ENCODE data around the gene ZBTB4.

The ZBTB4 gene

GRCh38 chr17:7441266-7441665 lies 38.2 kb downstream of the ZBTB4 start:
- DNase-seq (ENCODE audit: low read depth), result no peak

GRCh38 chr17:7440834-7441195 lies 38.6 kb downstream of the ZBTB4 start:
- no peak for DNase-seq (ENCODE audit: low read depth)

GRCh38 chr17:7440113-7440833 lies 39.2 kb downstream of the ZBTB4 start:
- DNase-seq (ENCODE audit: low read depth), result no peak

GRCh38 chr17:7439462-7440112 lies 39.8 kb downstream of the ZBTB4 start, which contains the start of gene FGF11:
Gene FGF11, plus strand, starts transcription at chr17:7439512. Its CDS starts 109 bp downstream, at chr17:7439621.
- DNase-seq (ENCODE audit: low read depth), result no peak

- DNase-seq (ENCODE audit: low read depth), result no peak
Measured at GRCh38 chr17:7438656-7439460, 40.6 kb downstream of the ZBTB4 start.

GRCh38 chr17:7437950-7438614 lies 41.3 kb downstream of the ZBTB4 start:
- DNase-seq (ENCODE audit: low read depth), result no peak

GRCh38 chr17:7437369-7437863 lies 42.0 kb downstream of the ZBTB4 start:
- DNase-seq (ENCODE audit: low read depth), result no peak

GRCh38 chr17:7436556-7437368 lies 42.7 kb downstream of the ZBTB4 start:
- DNase-seq (ENCODE audit: low read depth), result no peak

GRCh38 chr17:7435676-7436555 lies 43.5 kb downstream of the ZBTB4 start:
- no peak for DNase-seq (ENCODE audit: low read depth)

- DNase-seq (ENCODE audit: low read depth), result no peak
Measured at GRCh38 chr17:7432296-7432695, 47.1 kb downstream of the ZBTB4 start.

GRCh38 chr17:7431231-7431630 lies 48.2 kb downstream of the ZBTB4 start:
- no peak for DNase-seq (ENCODE audit: low read depth)

GRCh38 chr17:7429722-7430121 lies 49.7 kb downstream of the ZBTB4 start:
- DNase-seq (ENCODE audit: low read depth), result no peak

- DNase-seq (ENCODE audit: low read depth), result no peak
Measured at GRCh38 chr17:7428557-7428956, 50.9 kb downstream of the ZBTB4 start, which contains the start of gene SPEM3. Gene SPEM3, plus strand, starts transcription at chr17:7428857. Its CDS starts 46 bp downstream, at chr17:7428903.

GRCh38 chr17:7427549-7427948 lies 51.9 kb downstream of the ZBTB4 start:
- DNase-seq (ENCODE audit: low read depth), result no peak

- DNase-seq (ENCODE audit: low read depth), result no peak
Measured at GRCh38 chr17:7426896-7427489, 52.4 kb downstream of the ZBTB4 start.

- no peak for DNase-seq (ENCODE audit: low read depth)
Measured at GRCh38 chr17:7426203-7426863, 53.1 kb downstream of the ZBTB4 start.

GRCh38 chr17:7425756-7426155 lies 53.7 kb downstream of the ZBTB4 start:
- DNase-seq (ENCODE audit: low read depth), result no peak

- DNase-seq (ENCODE audit: low read depth), result no peak
Measured at GRCh38 chr17:7425316-7425715, 54.1 kb downstream of the ZBTB4 start, which contains the start of gene SPEM2. Gene SPEM2, plus strand, starts transcription at chr17:7425616. Its CDS starts 73 bp downstream, at chr17:7425689.

- no peak for DNase-seq (ENCODE audit: low read depth)
Measured at GRCh38 chr17:7423679-7424078, 55.8 kb downstream of the ZBTB4 start.

All from HS-5 (cell line).